HG03442 (cell line): ENCODE measurements around the gene TPP2.

Source experiments
- ATAC-seq: cut with Tn5 transposase; IDR thresholded peaks from one replicate; pipeline ENCODE4 v1.9.1; 2021; ENCODE audit warnings: mild to moderate bottlenecking, moderate library complexity; ENCODE audit not compliant: unreplicated experiment

The TPP2 gene

GRCh38 chr13:102596147-102597028 lies at the start of gene TPP2:
Gene TPP2 (plus strand): TSS chr13:102596986. CDS start chr13:102597039, 53 bp downstream.
- ATAC-seq = peak; percentile 68

- no peak for ATAC-seq
Observed at GRCh38 chr13:102548811-102549210, 48.0 kb upstream of the TPP2 start.

- ATAC-seq = no peak
Observed at GRCh38 chr13:102550507-102550906, 46.3 kb upstream of the TPP2 start.

GRCh38 chr13:102555914-102556553 lies 40.8 kb upstream of the TPP2 start:
- ATAC-seq = peak; percentile 53

GRCh38 chr13:102556806-102557205 lies 40.0 kb upstream of the TPP2 start:
- no peak for ATAC-seq

- ATAC-seq = no peak
Observed at GRCh38 chr13:102558029-102558428, 38.8 kb upstream of the TPP2 start.

GRCh38 chr13:102561933-102562332 lies 34.9 kb upstream of the TPP2 start:
- ATAC-seq = no peak

- ATAC-seq = no peak
Observed at GRCh38 chr13:102563267-102563666, 33.5 kb upstream of the TPP2 start.

- no peak for ATAC-seq
Observed at GRCh38 chr13:102564564-102564963, 32.2 kb upstream of the TPP2 start.

GRCh38 chr13:102566513-102566912 lies 30.3 kb upstream of the TPP2 start:
- no peak for ATAC-seq

GRCh38 chr13:102567857-102568256 lies 28.9 kb upstream of the TPP2 start:
- ATAC-seq = no peak

GRCh38 chr13:102569488-102569887 lies 27.3 kb upstream of the TPP2 start:
- no peak for ATAC-seq

- ATAC-seq = no peak
Observed at GRCh38 chr13:102571075-102571474, 25.7 kb upstream of the TPP2 start.

GRCh38 chr13:102572323-102572722 lies 24.5 kb upstream of the TPP2 start:
- ATAC-seq = no peak

- ATAC-seq = peak; percentile 61
Observed at GRCh38 chr13:102580552-102581169, 16.1 kb upstream of the TPP2 start.

GRCh38 chr13:102582256-102582655 lies 14.5 kb upstream of the TPP2 start:
- no peak for ATAC-seq

- ATAC-seq = peak; percentile 68
Observed at GRCh38 chr13:102584434-102584833, 12.4 kb upstream of the TPP2 start.

- no peak for ATAC-seq
Observed at GRCh38 chr13:102586615-102587014, 10.2 kb upstream of the TPP2 start.

GRCh38 chr13:102587916-102588315 lies 8.9 kb upstream of the TPP2 start:
- ATAC-seq = no peak

- ATAC-seq = no peak
Observed at GRCh38 chr13:102589301-102589822, 7.4 kb upstream of the TPP2 start.

- peak; percentile 37 for ATAC-seq
Observed at GRCh38 chr13:102591988-102592781, 4.6 kb upstream of the TPP2 start.
